ENCODE measurements around the gene BICD1. TPM values are rescaled to one million over a fixed set of nuclear protein-coding genes. Genes with fewer than 3 reads are reported as not detected.

BICD1 gene
- total and polyA plus RNA-seq, 2 donors (not counting 3 experiments of a cell fraction or from before 2014, with no cell fraction given): 12.2 to 51.0 TPM

- H3K79me2 ChIP-seq (ENCODE audit: control insufficient read depth, insufficient read depth, low read length): no peaks in the 10 kb centered on the region
- CTCF ChIA-PET: interaction anchor here (1.0 to 1.6 kb wide), 3 partner anchors 11 to 32 kb away, joined by 3 to 6 read pairs (median 5); no protein-coding TSS in a partner anchor
Measured at GRCh38 chr12:32285489-32285888, 178.8 kb downstream of the BICD1 start.

More at GRCh38 chr12:32285489-32285888, 178.8 kb downstream of the BICD1 start:
- Histone ChIP-seq H3K9me3 (replicated peaks; ENCODE audit: control insufficient read depth, insufficient read depth, low read length) (no peaks in the 10 kb centered on the region), H3K4me1 (ENCODE audit: control insufficient read depth, extremely low read depth, insufficient read depth, low read length) (no peaks in the 10 kb centered on the region), H4K20me1 (replicated peaks; ENCODE audit: control insufficient read depth, extremely low read depth, insufficient read depth, low read length) (no peaks in the 10 kb centered on the region), H3K36me3 (ENCODE audit: control insufficient read depth in 2 of 2, extremely low read depth in 1 of 2, insufficient read depth in 2 of 2, low read length in 2 of 2) (no peaks in the 10 kb centered on the region), H2AFZ (ENCODE audit: low read depth, low read length) (no peak overlapping the region), H3K4me2 (ENCODE audit: insufficient read depth, low read length) (no peak overlapping the region), H3K9ac (replicated peaks; ENCODE audit: extremely low read depth, insufficient read depth, low read length) (no peak overlapping the region), H3K4me3 (replicated peaks in 1 of 3; ENCODE audit: insufficient read depth in 1 of 3, low read depth in 1 of 3, low read length in 3 of 3) (no peak overlapping the region), H3K27ac (ENCODE audit: insufficient read depth, low read depth, low read length) (no peak overlapping the region), H3K9me1 (replicated peaks; ENCODE audit: control insufficient read depth, extremely low read depth, insufficient read depth, low read length) (no peaks in the 10 kb centered on the region), H3K27me3 (ENCODE audit: control insufficient read depth in 2 of 2, insufficient read depth in 2 of 2, low read length in 2 of 2) (no peaks in the 10 kb centered on the region)
- no peak for TF ChIP-seq EZH2 (IDR thresholded peaks at IDR 0.05; ENCODE audit: borderline replicate concordance, low read depth, low read length, severe bottlenecking)
- TF ChIP-seq FOS (IDR thresholded peaks at IDR 0.05; ENCODE audit: borderline replicate concordance, insufficient read depth, low read length): no peak
- TF ChIP-seq CTCF (IDR thresholded peaks at IDR 0.05; ENCODE audit: extremely low read depth in 1 of 2, insufficient read depth in 1 of 2, low read depth in 1 of 2, low read length in 2 of 2): no peak
- TF ChIP-seq POLR2A (IDR thresholded peaks at IDR 0.05; ENCODE audit: low read depth, low read length): no peak
- no peak for TF ChIP-seq POLR2AphosphoS5 (IDR thresholded peaks at IDR 0.05; ENCODE audit: insufficient read depth, low read depth, low read length)
- no peak for TF ChIP-seq MAX (IDR thresholded peaks at IDR 0.05; ENCODE audit: insufficient read depth, insufficient read length)
- TF ChIP-seq MYC (IDR thresholded peaks at IDR 0.05; ENCODE audit: low read depth, low read length): no peak
- POLR2A ChIA-PET: no interaction called here
- DNase-seq (ENCODE audit: low read depth, low spot score) (no peak), FAIRE-seq (no peak)
- dilution Hi-C loops (cut with MboI; ENCODE audit: extremely low pct_ligation_motif_present, low sequenced_read_pairs): no loop called here
- intact Hi-C loops (cut with micrococcal nuclease): no loop called here
- BruUV-seq (replicated peaks): no TSS peak
